Measurements from ENCODE around the gene ZNF236. TPM values are rescaled to one million over a fixed set of nuclear protein-coding genes. Genes with fewer than 3 reads are reported as not detected.

Gene ZNF236
- total and polyA plus RNA-seq, 2 donors, result 4.0 to 10.4 TPM

- Histone ChIP-seq H3K4me1 (ENCODE audit: control insufficient read depth in 2 of 2, insufficient read depth in 2 of 2, low read length in 2 of 2) (peaks cover 3 to 18% of the 10 kb centered on the region in 2 donors), H3K4me3 (ENCODE audit: low read length in 2 of 2) (no peak overlapping the region), H3K27me3 (ENCODE audit: control insufficient read depth in 2 of 2, insufficient read depth in 1 of 2, low read length in 1 of 2) (no peaks in the 10 kb centered on the region), H3K36me3 (ENCODE audit: control insufficient read depth in 2 of 2, insufficient read depth in 2 of 2, low read length in 1 of 2) (no peaks in the 10 kb centered on the region), H3K27ac (ENCODE audit: low read depth in 1 of 2, low read length in 1 of 2) (no peak overlapping the region), H3K9me3 (ENCODE audit: control insufficient read depth in 2 of 2, insufficient read depth in 1 of 2, low read length in 1 of 2) (no peaks in the 10 kb centered on the region)
- 86% methylated on average over 13 of the region's 13 CpGs for WGBS
- DNase-seq (ENCODE audit: low read depth in 6 of 9, low spot score in 9 of 9), result no peak
Measured at GRCh38 chr18:76981396-76981968, 159.1 kb downstream of the ZNF236 start.

- Histone ChIP-seq H3K9me3 (ENCODE audit: control insufficient read depth in 2 of 2, insufficient read depth in 1 of 2, low read length in 1 of 2) (no peaks in the 10 kb centered on the region), H3K27ac (ENCODE audit: low read depth in 1 of 2, low read length in 1 of 2) (no peak overlapping the region)
Measured at GRCh38 chr18:76982038-76982437, 159.7 kb downstream of the ZNF236 start.

GRCh38 chr18:76982841-76983583 is 160.7 kb downstream of the ZNF236 start:
- Histone ChIP-seq H3K36me3 (ENCODE audit: control insufficient read depth in 2 of 2, insufficient read depth in 2 of 2, low read length in 1 of 2) (no peaks in the 10 kb centered on the region), H3K27me3 (ENCODE audit: control insufficient read depth in 2 of 2, insufficient read depth in 1 of 2, low read length in 1 of 2) (peaks cover 0 to 1% of the 10 kb centered on the region in 2 donors), H3K4me3 (ENCODE audit: low read length in 2 of 2) (no peak overlapping the region), H3K4me1 (ENCODE audit: control insufficient read depth in 2 of 2, insufficient read depth in 2 of 2, low read length in 2 of 2) (peaks cover 3 to 17% of the 10 kb centered on the region in 2 donors), H3K27ac (ENCODE audit: low read depth in 1 of 2, low read length in 1 of 2) (no peak overlapping the region), H3K9me3 (ENCODE audit: control insufficient read depth in 2 of 2, insufficient read depth in 1 of 2, low read length in 1 of 2) (no peaks in the 10 kb centered on the region)
- 20% methylated on average over 15 of the region's 15 CpGs for WGBS
- DNase-seq (ENCODE audit: low read depth in 6 of 9, low spot score in 9 of 9), result peak; percentile 33 to 89 (median 73)

More at GRCh38 chr18:76982038-76982437, 159.7 kb downstream of the ZNF236 start:
- DNase-seq (ENCODE audit: low read depth in 6 of 9, low spot score in 9 of 9), result no peak
- H3K27me3 ChIP-seq (ENCODE audit: control insufficient read depth in 2 of 2, insufficient read depth in 1 of 2, low read length in 1 of 2), result no peaks in the 10 kb centered on the region
- H3K4me1 ChIP-seq (ENCODE audit: control insufficient read depth in 2 of 2, insufficient read depth in 2 of 2, low read length in 2 of 2), result peaks cover 3 to 18% of the 10 kb centered on the region in 2 donors
- H3K36me3 ChIP-seq (ENCODE audit: control insufficient read depth in 2 of 2, insufficient read depth in 2 of 2, low read length in 1 of 2), result no peaks in the 10 kb centered on the region
- WGBS, result 95% methylated on average over 5 of the region's 5 CpGs
- no peak overlapping the region for H3K4me3 ChIP-seq (ENCODE audit: low read length in 2 of 2)

GRCh38 chr18:76983613-76984051 is 161.3 kb downstream of the ZNF236 start:
- no peaks in the 10 kb centered on the region for H3K36me3 ChIP-seq (ENCODE audit: control insufficient read depth in 2 of 2, insufficient read depth in 2 of 2, low read length in 1 of 2)
- DNase-seq (ENCODE audit: low read depth in 6 of 9, low spot score in 9 of 9), result no peak
- peaks cover 3 to 14% of the 10 kb centered on the region in 2 donors for H3K4me1 ChIP-seq (ENCODE audit: control insufficient read depth in 2 of 2, insufficient read depth in 2 of 2, low read length in 2 of 2)
- H3K9me3 ChIP-seq (ENCODE audit: control insufficient read depth in 2 of 2, insufficient read depth in 1 of 2, low read length in 1 of 2), result no peaks in the 10 kb centered on the region
- WGBS, result 80% methylated on average over 10 of the region's 10 CpGs
- peaks cover 0 to 5% of the 10 kb centered on the region in 2 donors for H3K27me3 ChIP-seq (ENCODE audit: control insufficient read depth in 2 of 2, insufficient read depth in 1 of 2, low read length in 1 of 2)
- H3K27ac ChIP-seq (ENCODE audit: low read depth in 1 of 2, low read length in 1 of 2), result no peak overlapping the region
- H3K4me3 ChIP-seq (ENCODE audit: low read length in 2 of 2), result no peak overlapping the region

- H3K4me3 ChIP-seq (ENCODE audit: low read length in 2 of 2), result no peak overlapping the region
- no peak for DNase-seq (ENCODE audit: low read depth in 6 of 9, low spot score in 9 of 9)
- WGBS, result 97% methylated on average over 40 of the region's 40 CpGs
- peaks cover 3 to 14% of the 10 kb centered on the region in 2 donors for H3K4me1 ChIP-seq (ENCODE audit: control insufficient read depth in 2 of 2, insufficient read depth in 2 of 2, low read length in 2 of 2)
- H3K27ac ChIP-seq (ENCODE audit: low read depth in 1 of 2, low read length in 1 of 2), result no peak overlapping the region
- H3K9me3 ChIP-seq (ENCODE audit: control insufficient read depth in 2 of 2, insufficient read depth in 1 of 2, low read length in 1 of 2), result no peaks in the 10 kb centered on the region
- no peaks in the 10 kb centered on the region for H3K36me3 ChIP-seq (ENCODE audit: control insufficient read depth in 2 of 2, insufficient read depth in 2 of 2, low read length in 1 of 2)
- peaks cover 0 to 9% of the 10 kb centered on the region in 2 donors for H3K27me3 ChIP-seq (ENCODE audit: control insufficient read depth in 2 of 2, insufficient read depth in 1 of 2, low read length in 1 of 2)
Measured at GRCh38 chr18:76984193-76985155, 162.1 kb downstream of the ZNF236 start.

- H3K9me3 ChIP-seq (ENCODE audit: control insufficient read depth in 2 of 2, insufficient read depth in 1 of 2, low read length in 1 of 2), result no peaks in the 10 kb centered on the region
- DNase-seq (ENCODE audit: low read depth in 6 of 9, low spot score in 9 of 9), result no peak
- H3K4me3 ChIP-seq (ENCODE audit: low read length in 2 of 2), result no peak overlapping the region
Measured at GRCh38 chr18:76985156-76985950, 163.0 kb downstream of the ZNF236 start.

GRCh38 chr18:76985951-76986236 is 163.5 kb downstream of the ZNF236 start:
- Histone ChIP-seq H3K4me1 (ENCODE audit: control insufficient read depth in 2 of 2, insufficient read depth in 2 of 2, low read length in 2 of 2) (peaks cover 3 to 8% of the 10 kb centered on the region in 2 donors), H3K4me3 (ENCODE audit: low read length in 2 of 2) (no peak overlapping the region), H3K27ac (ENCODE audit: low read depth in 1 of 2, low read length in 1 of 2) (no peak overlapping the region), H3K9me3 (ENCODE audit: control insufficient read depth in 2 of 2, insufficient read depth in 1 of 2, low read length in 1 of 2) (no peaks in the 10 kb centered on the region), H3K36me3 (ENCODE audit: control insufficient read depth in 2 of 2, insufficient read depth in 2 of 2, low read length in 1 of 2) (no peaks in the 10 kb centered on the region), H3K27me3 (ENCODE audit: control insufficient read depth in 2 of 2, insufficient read depth in 1 of 2, low read length in 1 of 2) (peaks cover 0 to 9% of the 10 kb centered on the region in 2 donors)
- DNase-seq (ENCODE audit: low read depth in 6 of 9, low spot score in 9 of 9), result no peak
- WGBS, result 98% methylated on average over 9 of the region's 9 CpGs

More at GRCh38 chr18:76985156-76985950, 163.0 kb downstream of the ZNF236 start:
- Histone ChIP-seq H3K27me3 (ENCODE audit: control insufficient read depth in 2 of 2, insufficient read depth in 1 of 2, low read length in 1 of 2) (peaks cover 0 to 9% of the 10 kb centered on the region in 2 donors), H3K27ac (ENCODE audit: low read depth in 1 of 2, low read length in 1 of 2) (no peak overlapping the region), H3K36me3 (ENCODE audit: control insufficient read depth in 2 of 2, insufficient read depth in 2 of 2, low read length in 1 of 2) (no peaks in the 10 kb centered on the region), H3K4me1 (ENCODE audit: control insufficient read depth in 2 of 2, insufficient read depth in 2 of 2, low read length in 2 of 2) (peaks cover 3 to 13% of the 10 kb centered on the region in 2 donors)
- WGBS, result 95% methylated on average over 27 of the region's 27 CpGs

- peaks cover 3 to 7% of the 10 kb centered on the region in 2 donors for H3K4me1 ChIP-seq (ENCODE audit: control insufficient read depth in 2 of 2, insufficient read depth in 2 of 2, low read length in 2 of 2)
- H3K27ac ChIP-seq (ENCODE audit: low read depth in 1 of 2, low read length in 1 of 2), result no peak overlapping the region
- H3K4me3 ChIP-seq (ENCODE audit: low read length in 2 of 2), result no peak overlapping the region
- WGBS, result 97% methylated on average over 7 of the region's 7 CpGs
- H3K9me3 ChIP-seq (ENCODE audit: control insufficient read depth in 2 of 2, insufficient read depth in 1 of 2, low read length in 1 of 2), result no peaks in the 10 kb centered on the region
- DNase-seq (ENCODE audit: low read depth in 6 of 9, low spot score in 9 of 9), result no peak
- peaks cover 0 to 9% of the 10 kb centered on the region in 2 donors for H3K27me3 ChIP-seq (ENCODE audit: control insufficient read depth in 2 of 2, insufficient read depth in 1 of 2, low read length in 1 of 2)
- H3K36me3 ChIP-seq (ENCODE audit: control insufficient read depth in 2 of 2, insufficient read depth in 2 of 2, low read length in 1 of 2), result no peaks in the 10 kb centered on the region
Measured at GRCh38 chr18:76986406-76986805, 164.0 kb downstream of the ZNF236 start.

Data from thymus (tissue), 11 donors.